Thymus (tissue), 11 donors: ENCODE measurements around the gene PACRG. TPM values are rescaled to one million over a fixed set of nuclear protein-coding genes. Genes with fewer than 3 reads are reported as not detected.

Experiments used
- DNase-seq, 9 donors: peaks; one replicate each; pipeline ENCODE4 v3.0.0-alpha.2; 2013; ENCODE audit warnings: low spot score in 9 of 9, low read depth in 6 of 9, missing footprints in 1 of 9
- H3K27ac ChIP-seq, 2 donors: one replicate each; pipeline ENCODE4 v1.5.1; 2013; ENCODE audit warnings: control low read depth in 1 of 2, low read depth in 1 of 2, low read length in 1 of 2, mild to moderate bottlenecking in 1 of 2, moderate library complexity in 1 of 2
- H3K27me3 ChIP-seq, 2 donors: one replicate each; pipeline ENCODE4 v1.5.1; 2013; ENCODE audit warnings: low read length in 1 of 2; ENCODE audit not compliant: control insufficient read depth in 2 of 2, insufficient read depth in 1 of 2
- H3K36me3 ChIP-seq, 2 donors: one replicate each; pipeline ENCODE4 v1.5.1; 2013; ENCODE audit warnings: low read length in 1 of 2, mild to moderate bottlenecking in 1 of 2, moderate library complexity in 1 of 2; ENCODE audit not compliant: control insufficient read depth in 2 of 2, insufficient read depth in 2 of 2
- H3K4me1 ChIP-seq, 2 donors: one replicate each; pipeline ENCODE4 v1.5.1; 2013; ENCODE audit warnings: low read length in 2 of 2; ENCODE audit not compliant: control insufficient read depth in 2 of 2, insufficient read depth in 2 of 2
- H3K4me3 ChIP-seq, 2 donors: one replicate each; pipeline ENCODE4 v1.5.1; 2013; ENCODE audit warnings: low read length in 2 of 2, control low read depth in 1 of 2, mild to moderate bottlenecking in 1 of 2
- H3K9me3 ChIP-seq, 2 donors: one replicate each; pipeline ENCODE4 v1.5.1; 2013; ENCODE audit warnings: low read length in 1 of 2, mild to moderate bottlenecking in 1 of 2; ENCODE audit not compliant: control insufficient read depth in 2 of 2, insufficient read depth in 1 of 2
- WGBS: extraction: QIAGEN DNeasy Blood & Tissue Kit; methylation state at CpG from one replicate; pipeline ENCODE4 v1.1.7; 2013; 5-methylcytosine and 5-hydroxymethylcytosine counted together
- polyA plus RNA-seq: library from polyadenylated mRNA; stranded (reverse); fragments of 200-250 nt; gene quantifications from one replicate; pipeline ENCODE4 v1.2.3, GENCODE V29; 2013
- total RNA-seq: library from RNA; stranded (reverse); fragments of 120-200 nt; gene quantifications from one replicate; pipeline ENCODE4 v1.2.4, GENCODE V29; 2013
- donor health status: healthy.

The PACRG gene
- total and polyA plus RNA-seq, 2 donors = 0.42 to 0.62 TPM

- Histone ChIP-seq H3K27ac (no peak overlapping the region), H3K4me1 (no peaks in the 10 kb centered on the region), H3K27me3 (no peaks in the 10 kb centered on the region), H3K4me3 (no peak overlapping the region), H3K36me3 (no peaks in the 10 kb centered on the region), H3K9me3 (no peaks in the 10 kb centered on the region)
- 75% methylated on average over 4 of the region's 4 CpGs for WGBS
- no peak for DNase-seq
Measured at GRCh38 chr6:162705736-162706135, 22.0 kb upstream of the PACRG start.

- WGBS = 18% methylated on average over 6 of the region's 6 CpGs
- no peaks in the 10 kb centered on the region for H3K9me3 ChIP-seq
- no peaks in the 10 kb centered on the region for H3K27me3 ChIP-seq
- DNase-seq = peak in 1 of 9 donors; percentile 13
- H3K4me1 ChIP-seq = no peaks in the 10 kb centered on the region
- H3K27ac ChIP-seq = no peak overlapping the region
- H3K36me3 ChIP-seq = no peaks in the 10 kb centered on the region
- no peak overlapping the region for H3K4me3 ChIP-seq
Measured at GRCh38 chr6:162706232-162706631, 21.5 kb upstream of the PACRG start.

GRCh38 chr6:162708971-162709370, 18.8 kb upstream of the PACRG start:
- H3K9me3 ChIP-seq = no peaks in the 10 kb centered on the region
- WGBS = 95% methylated on average over 6 of the region's 6 CpGs
- no peak for DNase-seq
- no peaks in the 10 kb centered on the region for H3K36me3 ChIP-seq
- no peak overlapping the region for H3K4me3 ChIP-seq
- no peak overlapping the region for H3K27ac ChIP-seq
- H3K27me3 ChIP-seq = no peaks in the 10 kb centered on the region
- H3K4me1 ChIP-seq = no peaks in the 10 kb centered on the region

- no peaks in the 10 kb centered on the region for H3K27me3 ChIP-seq
- DNase-seq = no peak
- no peak overlapping the region for H3K27ac ChIP-seq
- H3K4me3 ChIP-seq = no peak overlapping the region
- no peaks in the 10 kb centered on the region for H3K4me1 ChIP-seq
- 89% methylated on average over 4 of the region's 4 CpGs for WGBS
- no peaks in the 10 kb centered on the region for H3K9me3 ChIP-seq
- no peaks in the 10 kb centered on the region for H3K36me3 ChIP-seq
Measured at GRCh38 chr6:162709431-162709830, 18.3 kb upstream of the PACRG start.

GRCh38 chr6:162710419-162710818, 17.4 kb upstream of the PACRG start:
- Histone ChIP-seq H3K36me3 (no peaks in the 10 kb centered on the region), H3K27ac (no peak overlapping the region), H3K9me3 (no peaks in the 10 kb centered on the region), H3K4me3 (no peak overlapping the region), H3K4me1 (no peaks in the 10 kb centered on the region), H3K27me3 (no peaks in the 10 kb centered on the region)
- no peak for DNase-seq
- 98% methylated on average over 1 of the region's 1 CpG for WGBS

- DNase-seq = no peak
- H3K27ac ChIP-seq = no peak overlapping the region
- H3K36me3 ChIP-seq = no peaks in the 10 kb centered on the region
- H3K4me3 ChIP-seq = no peak overlapping the region
- 97% methylated on average over 2 of the region's 2 CpGs for WGBS
- H3K27me3 ChIP-seq = no peaks in the 10 kb centered on the region
- no peaks in the 10 kb centered on the region for H3K9me3 ChIP-seq
- H3K4me1 ChIP-seq = no peaks in the 10 kb centered on the region
Measured at GRCh38 chr6:162710936-162711335, 16.8 kb upstream of the PACRG start.

- WGBS = 96% methylated on average over 4 of the region's 4 CpGs
- H3K4me3 ChIP-seq = no peak overlapping the region
- no peak for DNase-seq
- H3K9me3 ChIP-seq = no peaks in the 10 kb centered on the region
- no peaks in the 10 kb centered on the region for H3K27me3 ChIP-seq
- no peaks in the 10 kb centered on the region for H3K36me3 ChIP-seq
- H3K4me1 ChIP-seq = no peaks in the 10 kb centered on the region
- no peak overlapping the region for H3K27ac ChIP-seq
Measured at GRCh38 chr6:162711376-162711775, 16.4 kb upstream of the PACRG start.

- Histone ChIP-seq H3K27me3 (no peaks in the 10 kb centered on the region), H3K4me1 (no peaks in the 10 kb centered on the region), H3K9me3 (peaks cover 0 to 3% of the 10 kb centered on the region in 2 donors), H3K36me3 (no peaks in the 10 kb centered on the region), H3K27ac (no peak overlapping the region), H3K4me3 (no peak overlapping the region)
- 92% methylated on average over 2 of the region's 2 CpGs for WGBS
- DNase-seq = no peak
Measured at GRCh38 chr6:162712694-162713093, 15.1 kb upstream of the PACRG start.

GRCh38 chr6:162713974-162714780, 13.6 kb upstream of the PACRG start:
- 84% methylated on average over 13 of the region's 13 CpGs for WGBS
- Histone ChIP-seq H3K4me3 (no peak overlapping the region), H3K27me3 (no peaks in the 10 kb centered on the region), H3K4me1 (no peaks in the 10 kb centered on the region), H3K27ac (no peak overlapping the region), H3K36me3 (no peaks in the 10 kb centered on the region), H3K9me3 (peaks cover 0 to 3% of the 10 kb centered on the region in 2 donors)
- DNase-seq = no peak
